ENCODE measurements around the gene PDE4B.

- TF ChIP-seq, protein P1, sequence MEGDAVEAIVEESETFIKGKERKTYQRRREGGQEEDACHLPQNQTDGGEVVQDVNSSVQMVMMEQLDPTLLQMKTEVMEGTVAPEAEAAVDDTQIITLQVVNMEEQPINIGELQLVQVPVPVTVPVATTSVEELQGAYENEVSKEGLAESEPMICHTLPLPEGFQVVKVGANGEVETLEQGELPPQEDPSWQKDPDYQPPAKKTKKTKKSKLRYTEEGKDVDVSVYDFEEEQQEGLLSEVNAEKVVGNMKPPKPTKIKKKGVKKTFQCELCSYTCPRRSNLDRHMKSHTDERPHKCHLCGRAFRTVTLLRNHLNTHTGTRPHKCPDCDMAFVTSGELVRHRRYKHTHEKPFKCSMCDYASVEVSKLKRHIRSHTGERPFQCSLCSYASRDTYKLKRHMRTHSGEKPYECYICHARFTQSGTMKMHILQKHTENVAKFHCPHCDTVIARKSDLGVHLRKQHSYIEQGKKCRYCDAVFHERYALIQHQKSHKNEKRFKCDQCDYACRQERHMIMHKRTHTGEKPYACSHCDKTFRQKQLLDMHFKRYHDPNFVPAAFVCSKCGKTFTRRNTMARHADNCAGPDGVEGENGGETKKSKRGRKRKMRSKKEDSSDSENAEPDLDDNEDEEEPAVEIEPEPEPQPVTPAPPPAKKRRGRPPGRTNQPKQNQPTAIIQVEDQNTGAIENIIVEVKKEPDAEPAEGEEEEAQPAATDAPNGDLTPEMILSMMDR (conservative IDR thresholded peaks at IDR 0.05; ENCODE audit: low read length): no peak
- no peak for TF ChIP-seq EZH2phosphoT487 (IDR thresholded peaks at IDR 0.05; ENCODE audit: borderline replicate concordance)
Observed at GRCh38 chr1:65821386-65821785, 28.7 kb downstream of the PDE4B start.

All from Loucy (cell line).